Loucy (cell line): ENCODE results near the gene METTL5.
"Not testable (repeated sequence)": the region's sequence is repeated elsewhere in the genome, so short reads cannot be mapped to it uniquely, and the experiment has no call there.

Experiments used
- H2AFZ ChIP-seq: fragments of 200-600 bp; sonication (generic); 2 replicates; pipeline ENCODE4 v1.6.0; 2016; ENCODE audit warnings: antibody characterized with exemption, mild to moderate bottlenecking, low read length, moderate library complexity
- H3F3A ChIP-seq: fragments of 200-600 bp; 2 replicates; pipeline ENCODE4 v1.6.0; 2016; ENCODE audit warnings: antibody characterized with exemption, low read depth, mild to moderate bottlenecking
- H3K27me3 ChIP-seq: fragments of 200-600 bp; sonication (generic); 2 replicates; pipeline ENCODE4 v1.6.1; 2014; ENCODE audit warnings: low read length, mild to moderate bottlenecking; ENCODE audit not compliant: insufficient read depth, poor library complexity, severe bottlenecking
- H3K36me3 ChIP-seq: fragments of 200-600 bp; sonication (generic); 2 replicates; pipeline ENCODE4 v1.6.1; 2016; ENCODE audit warnings: low read length; ENCODE audit not compliant: insufficient read depth
- H3K4me1 ChIP-seq: fragments of 200-600 bp; sonication (generic); 2 replicates; pipeline ENCODE4 v1.5.1; 2014; ENCODE audit warnings: low read length, mild to moderate bottlenecking; ENCODE audit not compliant: insufficient read depth, poor library complexity, severe bottlenecking
- H3K4me2 ChIP-seq: fragments of 200-600 bp; sonication (generic); 2 replicates; pipeline ENCODE4 v1.6.0; 2014; ENCODE audit warnings: antibody characterized with exemption, low read length, low read depth, mild to moderate bottlenecking; ENCODE audit not compliant: poor library complexity, severe bottlenecking
- H3K4me3 ChIP-seq: fragments of 200-600 bp; sonication (generic); 2 replicates; pipeline ENCODE4 v1.5.1; 2014; ENCODE audit warnings: low read length, mild to moderate bottlenecking, mixed read lengths; ENCODE audit not compliant: poor library complexity, severe bottlenecking
- H3K79me2 ChIP-seq: fragments of 200-600 bp; sonication (generic); 2 replicates; pipeline ENCODE4 v1.6.1; 2014; ENCODE audit warnings: low read length; ENCODE audit not compliant: insufficient read depth
- H3K9ac ChIP-seq: fragments of 200-600 bp; sonication (generic); 2 replicates; pipeline ENCODE4 v1.6.0; 2014; ENCODE audit warnings: mild to moderate bottlenecking, low read depth, low read length, moderate library complexity; ENCODE audit not compliant: poor library complexity, severe bottlenecking
- H3K9me2 ChIP-seq: fragments of 200-600 bp; sonication (generic); replicated peaks from 2 replicates; pipeline ENCODE4 v1.6.1; 2016; ENCODE audit warnings: low read depth, low read length, mixed read lengths
- H3K9me3 ChIP-seq: fragments of 200-600 bp; sonication (generic); 2 replicates; pipeline ENCODE4 v1.6.1; 2014; ENCODE audit warnings: mild to moderate bottlenecking, antibody characterized with exemption, low read length, low read depth; ENCODE audit not compliant: insufficient read depth
- H4K20me1 ChIP-seq: fragments of 200-600 bp; sonication (generic); 2 replicates; pipeline ENCODE4 v1.6.0; 2014; ENCODE audit warnings: antibody characterized with exemption, low read length, mild to moderate bottlenecking; ENCODE audit not compliant: insufficient read depth, poor library complexity, severe bottlenecking
- EZH2phosphoT487 ChIP-seq: fragments of 200-600 bp; IDR thresholded peaks from 2 replicates; pipeline ENCODE4 v1.6.1; 2018; ENCODE audit warnings: antibody characterized with exemption, mild to moderate bottlenecking, moderate library complexity, borderline replicate concordance
- TF ChIP-seq, protein P1 (sequence below): fragments of 200-600 bp; sonication (generic); conservative IDR thresholded peaks from 2 replicates; pipeline ENCODE4 v1.5.1; 2014; ENCODE audit warnings: mild to moderate bottlenecking, antibody characterized with exemption, low read length

The METTL5 gene

DNA sequence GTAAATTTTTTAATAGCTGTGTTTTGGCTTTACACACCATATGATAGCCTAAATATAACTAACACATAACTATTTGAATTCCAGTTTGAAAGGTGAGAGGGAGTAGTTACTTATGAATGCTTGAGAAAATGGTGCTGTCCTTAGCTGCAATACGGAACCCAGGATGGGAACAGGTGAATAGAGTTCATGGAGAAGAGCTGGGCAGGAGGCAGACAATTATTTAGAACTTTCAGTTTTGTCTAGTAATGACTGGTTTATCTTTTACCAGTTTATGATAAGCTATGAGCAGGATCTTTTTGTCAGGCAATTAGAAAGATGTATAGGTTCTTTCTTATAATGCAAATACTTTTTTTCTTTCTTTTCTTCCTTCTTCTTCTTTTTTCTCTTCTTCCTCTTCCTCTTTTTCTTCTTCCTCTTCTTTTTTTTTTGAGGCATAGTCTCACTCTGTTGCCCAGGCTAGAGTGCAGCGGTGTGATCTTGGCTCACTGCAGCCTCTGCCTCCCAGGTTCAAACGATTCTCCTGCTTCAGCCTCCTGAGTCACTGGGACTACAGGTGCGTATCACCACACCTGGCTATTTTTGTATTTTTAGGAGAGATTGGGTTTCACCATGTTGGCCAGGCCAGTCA, 28.4 kb upstream of the METTL5 start:
- H3K9ac ChIP-seq, result no peak overlapping the region
- no peaks in the 10 kb centered on the region for H3K27me3 ChIP-seq
- no peaks in the 10 kb centered on the region for H3K36me3 ChIP-seq
- no peak overlapping the region for H3K4me2 ChIP-seq
- H2AFZ ChIP-seq, result no peak overlapping the region
- H3F3A ChIP-seq, result no peaks in the 10 kb centered on the region
- no peaks in the 10 kb centered on the region for H4K20me1 ChIP-seq
- peaks cover 12% of the 10 kb centered on the region for H3K4me1 ChIP-seq
- TF ChIP-seq EZH2phosphoT487, result no peak
- TF ChIP-seq, protein P1, sequence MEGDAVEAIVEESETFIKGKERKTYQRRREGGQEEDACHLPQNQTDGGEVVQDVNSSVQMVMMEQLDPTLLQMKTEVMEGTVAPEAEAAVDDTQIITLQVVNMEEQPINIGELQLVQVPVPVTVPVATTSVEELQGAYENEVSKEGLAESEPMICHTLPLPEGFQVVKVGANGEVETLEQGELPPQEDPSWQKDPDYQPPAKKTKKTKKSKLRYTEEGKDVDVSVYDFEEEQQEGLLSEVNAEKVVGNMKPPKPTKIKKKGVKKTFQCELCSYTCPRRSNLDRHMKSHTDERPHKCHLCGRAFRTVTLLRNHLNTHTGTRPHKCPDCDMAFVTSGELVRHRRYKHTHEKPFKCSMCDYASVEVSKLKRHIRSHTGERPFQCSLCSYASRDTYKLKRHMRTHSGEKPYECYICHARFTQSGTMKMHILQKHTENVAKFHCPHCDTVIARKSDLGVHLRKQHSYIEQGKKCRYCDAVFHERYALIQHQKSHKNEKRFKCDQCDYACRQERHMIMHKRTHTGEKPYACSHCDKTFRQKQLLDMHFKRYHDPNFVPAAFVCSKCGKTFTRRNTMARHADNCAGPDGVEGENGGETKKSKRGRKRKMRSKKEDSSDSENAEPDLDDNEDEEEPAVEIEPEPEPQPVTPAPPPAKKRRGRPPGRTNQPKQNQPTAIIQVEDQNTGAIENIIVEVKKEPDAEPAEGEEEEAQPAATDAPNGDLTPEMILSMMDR, result no peak
- no peaks in the 10 kb centered on the region for H3K9me3 ChIP-seq
- no peak overlapping the region for H3K4me3 ChIP-seq
- H3K9me2 ChIP-seq, result no peaks in the 10 kb centered on the region
- H3K79me2 ChIP-seq, result peaks cover 34% of the 10 kb centered on the region

DNA sequence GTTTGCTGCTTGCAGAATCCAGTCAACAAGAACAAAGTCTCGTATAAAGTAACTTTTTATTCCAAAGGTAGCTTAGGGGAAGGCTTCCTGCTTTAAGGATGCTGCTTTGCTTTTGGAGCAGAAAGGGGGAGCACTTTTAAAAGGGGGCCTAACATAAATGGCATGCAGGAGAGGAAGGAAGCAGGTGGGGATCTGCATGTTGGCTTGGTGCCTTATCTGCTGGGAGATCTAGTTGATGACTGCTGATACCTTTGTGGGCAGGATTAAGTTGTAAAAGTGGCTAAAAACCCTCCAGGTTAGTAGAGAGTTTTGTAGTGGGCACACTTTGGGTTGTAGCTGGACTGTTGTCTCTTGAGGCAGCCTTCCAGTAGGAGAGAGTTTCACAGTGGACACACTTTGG, 25.0 kb upstream of the METTL5 start:
- H3K9me3 ChIP-seq, result no peaks in the 10 kb centered on the region
- H3K9ac ChIP-seq, result no peak overlapping the region
- H3K36me3 ChIP-seq, result no peaks in the 10 kb centered on the region
- H3K9me2 ChIP-seq, result no peaks in the 10 kb centered on the region
- TF ChIP-seq EZH2phosphoT487, result no peak
- TF ChIP-seq, protein P1, result 0 out of 2 replicates have a peak, but pooled peaks have one; percentile 16
- no peak overlapping the region for H2AFZ ChIP-seq
- H3F3A ChIP-seq, result no peaks in the 10 kb centered on the region
- no peaks in the 10 kb centered on the region for H4K20me1 ChIP-seq
- H3K4me1 ChIP-seq, result peaks cover 16% of the 10 kb centered on the region
- peak overlapping the region; percentile 1 for H3K4me3 ChIP-seq
- H3K27me3 ChIP-seq, result no peaks in the 10 kb centered on the region
- H3K4me2 ChIP-seq, result peak overlapping the region; percentile 40
- H3K79me2 ChIP-seq, result peaks cover 44% of the 10 kb centered on the region

DNA sequence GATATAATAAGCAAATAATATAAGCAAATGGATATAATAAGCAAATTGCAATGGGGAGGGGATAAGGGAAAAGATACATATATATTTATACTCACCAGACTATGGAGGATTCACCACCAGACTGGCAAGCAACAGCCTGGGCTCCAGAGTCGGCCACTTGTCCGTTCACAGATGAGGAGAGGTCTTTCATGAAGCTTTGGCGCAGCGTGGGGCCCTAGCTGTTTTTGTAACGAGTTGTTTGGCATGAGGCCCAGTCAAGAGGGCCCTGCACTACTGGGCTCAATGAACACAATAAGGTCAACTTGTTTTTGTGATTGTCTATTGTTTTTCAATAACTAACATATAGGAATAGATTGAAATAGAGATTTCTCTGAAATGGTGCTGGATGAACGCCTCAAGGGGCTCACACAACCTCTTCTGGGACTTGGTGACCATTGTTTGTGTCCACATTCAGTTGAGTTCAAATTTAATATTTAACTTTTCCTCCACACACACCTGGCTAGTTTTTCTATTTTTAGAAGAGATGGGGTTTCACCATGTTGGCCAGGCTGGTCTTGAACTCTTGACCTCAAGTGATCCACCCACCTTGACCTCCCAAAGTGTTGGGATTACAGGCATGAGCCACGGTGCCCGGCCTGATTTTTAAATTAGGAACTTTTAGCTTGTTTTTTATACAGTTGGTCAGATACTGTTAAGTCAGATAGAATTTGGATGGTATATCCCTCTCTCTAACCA, 24.4 kb upstream of the METTL5 start:
- peaks cover 16% of the 10 kb centered on the region for H3K4me1 ChIP-seq
- not testable (repeated sequence) for H3F3A ChIP-seq, H3K9ac ChIP-seq, H3K9me3 ChIP-seq, H3K36me3 ChIP-seq, H2AFZ ChIP-seq, H3K9me2 ChIP-seq, H3K27me3 ChIP-seq, H4K20me1 ChIP-seq
- H3K4me2 ChIP-seq, result peak overlapping the region; percentile 40
- H3K79me2 ChIP-seq, result peaks cover 49% of the 10 kb centered on the region
- peak overlapping the region; percentile 1 for H3K4me3 ChIP-seq
